GM21528 (cell line): ENCODE measurements around the gene RASGRP2.

ENCODE experiments used
- ATAC-seq: cut with Tn5 transposase; IDR thresholded peaks from one replicate; pipeline ENCODE4 v1.9.1; 2021; ENCODE audit warnings: mild to moderate bottlenecking, moderate library complexity; ENCODE audit not compliant: unreplicated experiment, low FRiP score

Gene RASGRP2

GRCh38 chr11:64681171-64681570 lies 62.8 kb downstream of the RASGRP2 start:
- ATAC-seq = no peak

- ATAC-seq = no peak
Measured at GRCh38 chr11:64679846-64680245, 64.1 kb downstream of the RASGRP2 start.

GRCh38 chr11:64677441-64678023 lies 66.4 kb downstream of the RASGRP2 start:
- no peak for ATAC-seq
